Keratinocyte (primary cell): Measurements from ENCODE around the gene RASAL2. TPM values are rescaled to one million over a fixed set of nuclear protein-coding genes. Genes with fewer than 3 reads are reported as not detected.

Source experiments
- DNase-seq: peaks from one replicate; pipeline ENCODE4 v3.0.0-alpha.2; 2011; ENCODE audit warnings: low read depth, missing footprints, low spot score
- FAIRE-seq: peaks from 2 replicates; lab custom pipeline; 2011; peaks lifted over from hg19 to GRCh38; lab: Jason Lieb, UNC
- H2AFZ ChIP-seq: 2 replicates; pipeline ENCODE4 v1.6.0; 2012; ENCODE audit warnings: low read length, control low read depth, inconsistent platforms; ENCODE audit not compliant: control insufficient read depth
- H3K27ac ChIP-seq: 2 replicates; pipeline ENCODE4 v1.5.1; 2011; ENCODE audit warnings: low read length; ENCODE audit not compliant: control insufficient read depth, insufficient read depth
- H3K27me3 ChIP-seq: 3 replicates; pipeline ENCODE4 v1.6.0; 2011; ENCODE audit warnings: low read length; ENCODE audit not compliant: control insufficient read depth, insufficient read depth; ENCODE audit errors: extremely low read depth
- H3K36me3 ChIP-seq, 2 experiments: 2 replicates in 1 of 2; 3 replicates in 1 of 2; pipeline ENCODE4 v1.5.1; 2011; ENCODE audit warnings: low read length in 2 of 2, mild to moderate bottlenecking in 1 of 2; ENCODE audit not compliant: control insufficient read depth in 2 of 2, insufficient read depth in 2 of 2; ENCODE audit errors: extremely low read depth in 1 of 2
- H3K4me1 ChIP-seq: 3 replicates; pipeline ENCODE4 v1.5.1; 2011; ENCODE audit warnings: low read length; ENCODE audit not compliant: control insufficient read depth, insufficient read depth; ENCODE audit errors: extremely low read depth
- H3K4me2 ChIP-seq: 3 replicates; pipeline ENCODE4 v1.6.0; 2011; ENCODE audit warnings: low read depth, low read length; ENCODE audit not compliant: control insufficient read depth, insufficient read depth; ENCODE audit errors: extremely low read depth
- H3K4me3 ChIP-seq, 3 experiments: fragments of 200-600 bp in 1 of 3; sonication (generic) in 1 of 3; 2 replicates in 2 of 3; 3 replicates in 1 of 3; pipeline ENCODE4 v1.5.1; 2011 to 2016; ENCODE audit warnings: low read length in 3 of 3, mild to moderate bottlenecking in 3 of 3, control low read depth in 2 of 3, inconsistent platforms in 1 of 3, low read depth in 1 of 3, mixed read lengths in 1 of 3, mixed run types in 1 of 3, moderate library complexity in 1 of 3; ENCODE audit not compliant: control insufficient read depth in 2 of 3, insufficient read depth in 2 of 3; ENCODE audit errors: extremely low read depth in 1 of 3
- H3K79me2 ChIP-seq: 2 replicates; pipeline ENCODE4 v1.6.0; 2012; ENCODE audit warnings: low read length; ENCODE audit not compliant: control insufficient read depth, insufficient read depth
- H3K9ac ChIP-seq: 3 replicates; pipeline ENCODE4 v1.6.0; 2011; ENCODE audit warnings: low read length; ENCODE audit not compliant: control insufficient read depth, insufficient read depth; ENCODE audit errors: extremely low read depth
- H3K9me1 ChIP-seq: 3 replicates; pipeline ENCODE4 v1.6.0; 2011; ENCODE audit warnings: low read length; ENCODE audit not compliant: control insufficient read depth, insufficient read depth; ENCODE audit errors: extremely low read depth
- H3K9me3 ChIP-seq: 2 replicates; pipeline ENCODE4 v1.5.1; 2012; ENCODE audit warnings: low read depth, low read length; ENCODE audit not compliant: control insufficient read depth
- H4K20me1 ChIP-seq: 3 replicates; pipeline ENCODE4 v1.6.0; 2011; ENCODE audit warnings: low read length; ENCODE audit not compliant: control insufficient read depth, insufficient read depth; ENCODE audit errors: extremely low read depth
- EZH2 ChIP-seq: IDR thresholded peaks from one replicate; pipeline ENCODE4 v1.6.1; 2012; ENCODE audit warnings: inconsistent platforms, mild to moderate bottlenecking, low read length, moderate library complexity
- dilution Hi-C: fragments of 300-500 bp; cut with MboI; formaldehyde crosslinking; loops from one replicate; pipeline ENCODE4 v1.7.0; 2020; ENCODE audit warnings: low sequenced_read_pairs; ENCODE audit not compliant: extremely low pct_ligation_motif_present
- polyA minus RNA-seq, 3 experiments: library from RNA; depleted of rRNA, polyadenylated mRNA; stranded (reverse); fragments of >200 nt; gene quantifications; 1 replicate in 1 of 3; 2 replicates in 1 of 3; 3 replicates in 1 of 3; pipeline ENCODE4 v1.2.3, GENCODE V29; 2011
- polyA plus RNA-seq, 5 experiments: library from polyadenylated mRNA; depleted of rRNA in 3 of 5; stranded (reverse) in 3 of 5; stranded (forward) in 1 of 5; unstranded in 1 of 5; fragments of >200 nt; gene quantifications; 1 replicate in 1 of 5; 2 replicates in 3 of 5; 3 replicates in 1 of 5; pipeline versions ENCODE4 v1.2.1 to v1.2.3, GENCODE V29; 2011 to 2012; ENCODE audit warnings: missing spikeins in 2 of 5, low read depth in 1 of 5, low replicate concordance in 1 of 5
- TF ChIP-seq, protein P1 (sequence below), 3 experiments: IDR thresholded peaks in 1 of 3; conservative IDR thresholded peaks in 1 of 3; optimal IDR thresholded peaks in 1 of 3; 2 replicates in 2 of 3; 3 replicates in 1 of 3; pipeline versions ENCODE3 to v1.5.1; 2011; ENCODE audit warnings: low read length in 3 of 3, mild to moderate bottlenecking in 3 of 3, moderate library complexity in 2 of 3, control low read depth in 1 of 3, inconsistent platforms in 1 of 3; ENCODE audit not compliant: insufficient read depth in 2 of 3; ENCODE audit errors: extremely low read depth in 1 of 3

RASAL2 gene
- polyA plus RNA-seq (27.2 to 36.3 TPM (median 29.1 TPM) in 3 replicates), polyA minus RNA-seq (40.6 to 109 TPM (median 86.9 TPM) in 3 replicates)
- 21.3 TPM for polyA plus RNA-seq (2011; ENCODE audit: low read depth)
- 14.1 and 17.1 TPM in 2 replicates for polyA plus RNA-seq (2011; cell fraction: cytosol; rRNA removed)
- 76.0 and 76.8 TPM in 2 replicates for polyA plus RNA-seq (2011; cell fraction: nucleus; rRNA removed)
- polyA plus RNA-seq (2012; ENCODE audit: low replicate concordance) = 7.9 and 17.5 TPM in 2 replicates
- polyA minus RNA-seq (2011; cell fraction: cytosol; rRNA and poly(A)+ RNA removed) = 29.2 TPM
- 91.1 and 159 TPM in 2 replicates for polyA minus RNA-seq (2011; cell fraction: nucleus; rRNA and poly(A)+ RNA removed)

DNA sequence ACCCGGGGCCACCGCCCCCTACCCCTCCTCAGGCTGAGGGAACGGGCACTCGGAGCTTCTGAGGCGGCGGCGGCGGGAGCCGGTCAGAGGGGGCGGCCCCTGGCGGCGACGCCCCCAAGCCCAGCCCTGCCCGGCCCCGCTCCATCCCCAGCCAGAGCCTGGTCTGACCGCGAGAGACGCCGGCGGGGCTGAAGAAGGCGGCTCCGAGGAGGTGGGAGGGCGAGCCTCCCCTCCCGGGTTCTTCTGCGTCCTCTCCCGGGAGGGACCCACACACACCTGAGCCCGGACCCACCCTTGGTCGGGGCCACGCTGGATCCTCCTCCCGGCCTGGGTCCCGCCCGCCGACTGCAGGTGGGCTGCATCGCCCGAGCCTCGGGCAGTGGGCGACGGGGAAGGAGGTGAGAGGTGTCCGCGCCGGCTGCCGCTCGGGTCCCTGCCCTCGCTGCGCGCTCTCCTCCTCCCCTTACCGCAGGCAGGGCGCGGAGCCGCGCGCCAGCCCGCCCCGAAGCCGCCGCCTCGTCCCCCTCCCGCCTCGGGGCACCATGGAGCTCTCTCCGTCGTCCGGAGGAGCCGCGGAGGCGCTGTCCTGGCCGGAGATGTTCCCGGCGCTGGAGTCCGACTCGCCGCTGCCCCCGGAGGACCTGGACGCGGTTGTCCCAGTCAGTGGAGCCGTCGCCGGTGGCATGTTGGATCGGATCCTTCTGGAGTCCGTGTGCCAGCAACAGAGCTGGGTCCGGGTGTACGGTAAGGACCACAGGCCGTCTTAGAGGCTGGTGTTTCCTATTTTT, at the start of gene RASAL2:
Gene RASAL2, plus strand, starts transcription at position 154 of the 788 bp plus-strand sequence. Its CDS starts 389 bp downstream, at position 543.
- peaks cover 57% of the 10 kb centered on the region for H3K79me2 ChIP-seq
- FAIRE-seq (no peak), DNase-seq (no peak)
- peak within 1 kb of the TSS; percentile 96 for H3K4me2 ChIP-seq
- H3K9me1 ChIP-seq = no peaks in the 10 kb centered on the region
- dilution Hi-C loops = no loop called here
- H2AFZ ChIP-seq = peak within 1 kb of the TSS; percentile 67
- H3K4me3 ChIP-seq = peak within 1 kb of the TSS; percentile 91 to 96 (median 93)
- H3K9me3 ChIP-seq = no peaks in the 10 kb centered on the region
- TF ChIP-seq EZH2 = no peak
- TF ChIP-seq, protein P1, sequence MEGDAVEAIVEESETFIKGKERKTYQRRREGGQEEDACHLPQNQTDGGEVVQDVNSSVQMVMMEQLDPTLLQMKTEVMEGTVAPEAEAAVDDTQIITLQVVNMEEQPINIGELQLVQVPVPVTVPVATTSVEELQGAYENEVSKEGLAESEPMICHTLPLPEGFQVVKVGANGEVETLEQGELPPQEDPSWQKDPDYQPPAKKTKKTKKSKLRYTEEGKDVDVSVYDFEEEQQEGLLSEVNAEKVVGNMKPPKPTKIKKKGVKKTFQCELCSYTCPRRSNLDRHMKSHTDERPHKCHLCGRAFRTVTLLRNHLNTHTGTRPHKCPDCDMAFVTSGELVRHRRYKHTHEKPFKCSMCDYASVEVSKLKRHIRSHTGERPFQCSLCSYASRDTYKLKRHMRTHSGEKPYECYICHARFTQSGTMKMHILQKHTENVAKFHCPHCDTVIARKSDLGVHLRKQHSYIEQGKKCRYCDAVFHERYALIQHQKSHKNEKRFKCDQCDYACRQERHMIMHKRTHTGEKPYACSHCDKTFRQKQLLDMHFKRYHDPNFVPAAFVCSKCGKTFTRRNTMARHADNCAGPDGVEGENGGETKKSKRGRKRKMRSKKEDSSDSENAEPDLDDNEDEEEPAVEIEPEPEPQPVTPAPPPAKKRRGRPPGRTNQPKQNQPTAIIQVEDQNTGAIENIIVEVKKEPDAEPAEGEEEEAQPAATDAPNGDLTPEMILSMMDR (optimal IDR thresholded peaks at IDR 0.05 in 1 of 3, IDR thresholded peaks at IDR 0.05 in 1 of 3, conservative IDR thresholded peaks at IDR 0.05 in 1 of 3; ENCODE audit: extremely low read depth in 1 of 3, insufficient read depth in 2 of 3, low read length in 3 of 3) = peak in 1 of 3 experiments; percentile 9
- H3K4me1 ChIP-seq = peaks cover 41% of the 10 kb centered on the region
- peak within 1 kb of the TSS; percentile 76 for H3K9ac ChIP-seq
- no peaks in the 10 kb centered on the region for H3K36me3 ChIP-seq
- H3K27ac ChIP-seq = peak within 1 kb of the TSS; percentile 60
- H4K20me1 ChIP-seq = no peaks in the 10 kb centered on the region
- H3K27me3 ChIP-seq = no peaks in the 10 kb centered on the region

DNA sequence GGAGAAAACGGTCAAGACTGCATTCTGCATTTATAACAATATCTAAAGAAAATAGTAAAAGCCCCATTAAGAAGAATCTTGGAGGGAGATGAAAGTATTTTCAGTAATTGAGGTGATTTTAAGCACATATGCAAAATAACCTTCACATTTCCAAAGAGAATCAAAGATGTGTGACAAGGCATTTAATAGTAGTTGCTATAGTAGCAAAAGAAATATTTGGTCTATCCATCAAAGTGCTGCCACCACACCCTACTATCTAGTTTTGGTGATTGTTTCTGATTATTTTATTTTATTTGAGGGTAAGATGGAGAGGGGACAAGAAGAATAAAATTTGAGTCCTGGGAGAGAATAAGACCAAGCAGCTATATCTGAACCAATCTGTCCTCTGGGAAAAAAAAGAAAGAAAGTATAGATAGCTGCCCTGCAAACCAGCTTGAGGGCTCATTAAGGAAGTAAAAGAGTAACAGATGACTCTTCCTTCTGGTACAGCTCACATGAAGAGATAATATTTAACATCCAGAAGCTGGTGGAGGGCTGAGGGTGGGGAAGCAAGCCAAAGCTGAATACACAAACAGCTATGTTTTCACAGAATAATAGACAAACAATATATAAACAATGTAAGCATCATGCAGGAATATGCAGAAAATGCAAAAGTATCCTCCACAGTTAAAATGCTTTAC, 47.2 kb upstream of the RASAL2 start:
- no peak for FAIRE-seq
- Histone ChIP-seq H3K79me2 (no peaks in the 10 kb centered on the region), H3K27me3 (no peaks in the 10 kb centered on the region), H3K9ac (no peak overlapping the region), H3K9me3 (no peaks in the 10 kb centered on the region), H3K9me1 (no peaks in the 10 kb centered on the region), H3K4me3 (no peak overlapping the region), H3K36me3 (no peaks in the 10 kb centered on the region), H3K4me1 (peaks cover 7% of the 10 kb centered on the region), H2AFZ (no peak overlapping the region), H3K27ac (no peak overlapping the region), H3K4me2 (no peak overlapping the region), H4K20me1 (no peaks in the 10 kb centered on the region)
- dilution Hi-C loops = no loop called here
- TF ChIP-seq, protein P1 (optimal IDR thresholded peaks at IDR 0.05 in 1 of 3, IDR thresholded peaks at IDR 0.05 in 1 of 3, conservative IDR thresholded peaks at IDR 0.05 in 1 of 3; ENCODE audit: extremely low read depth in 1 of 3, insufficient read depth in 2 of 3, low read length in 3 of 3) = no peak
- no peak for TF ChIP-seq EZH2
- no peak for DNase-seq
